Measurements from ENCODE around the gene ANGPTL3. TPM values are rescaled to one million over a fixed set of nuclear protein-coding genes. Genes with fewer than 3 reads are reported as not detected.
"Not testable (repeated sequence)": the region's sequence is repeated elsewhere in the genome, so short reads cannot be mapped to it uniquely, and the experiment has no call there.

Gene ANGPTL3
- not detected for total RNA-seq

- no peaks in the 10 kb centered on the region for H3K4me1 ChIP-seq
- no peaks in the 10 kb centered on the region for H3K9me3 ChIP-seq
- no peak within 1 kb of the TSS for H3K27ac ChIP-seq
- H3K27me3 ChIP-seq, result no peaks in the 10 kb centered on the region
- no peak within 1 kb of the TSS for H3K4me3 ChIP-seq
- DNase-seq (ENCODE audit: low spot score), result no peak
- no peak for TF ChIP-seq CTCF (IDR thresholded peaks at IDR 0.05)
- H3K36me3 ChIP-seq, result no peaks in the 10 kb centered on the region
These were observed at the start of gene ANGPTL3 for GRCh38 chr1:62597281-62597680. Gene ANGPTL3 (plus strand): TSS chr1:62597520. CDS start chr1:62597567, 47 bp downstream.

- TF ChIP-seq CTCF (IDR thresholded peaks at IDR 0.05), result no peak
- H3K36me3 ChIP-seq, result no peaks in the 10 kb centered on the region
- H3K9me3 ChIP-seq, result no peaks in the 10 kb centered on the region
- no peaks in the 10 kb centered on the region for H3K4me1 ChIP-seq
- no peaks in the 10 kb centered on the region for H3K27me3 ChIP-seq
- H3K27ac ChIP-seq, result no peak overlapping the region
- no peak for DNase-seq (ENCODE audit: low spot score)
- H3K4me3 ChIP-seq, result no peak overlapping the region
These were observed 36.0 kb upstream of the ANGPTL3 start for GRCh38 chr1:62561306-62561705.

GRCh38 chr1:62567182-62567581 lies 30.1 kb upstream of the ANGPTL3 start:
- not testable (repeated sequence) for H3K27ac ChIP-seq; H3K4me3 ChIP-seq; H3K4me1 ChIP-seq; H3K36me3 ChIP-seq; H3K9me3 ChIP-seq; DNase-seq (ENCODE audit: low spot score); H3K27me3 ChIP-seq

GRCh38 chr1:62567926-62568325 lies 29.4 kb upstream of the ANGPTL3 start:
- not testable (repeated sequence) for H3K27ac ChIP-seq; DNase-seq (ENCODE audit: low spot score); H3K36me3 ChIP-seq; H3K4me1 ChIP-seq; H3K27me3 ChIP-seq; H3K4me3 ChIP-seq
- peaks cover 0 to 14% of the 10 kb centered on the region in 2 donors for H3K9me3 ChIP-seq

GRCh38 chr1:62571517-62571916 lies 25.8 kb upstream of the ANGPTL3 start:
- H3K36me3 ChIP-seq, result peaks cover 14% of the 10 kb centered on the region
- not testable (repeated sequence) for DNase-seq (ENCODE audit: low spot score); H3K4me3 ChIP-seq; H3K4me1 ChIP-seq; H3K27ac ChIP-seq; H3K27me3 ChIP-seq
- H3K9me3 ChIP-seq, result peaks cover 0 to 15% of the 10 kb centered on the region in 2 donors

GRCh38 chr1:62572476-62572875 lies 24.8 kb upstream of the ANGPTL3 start:
- no peak for DNase-seq (ENCODE audit: low spot score)
- TF ChIP-seq CTCF (IDR thresholded peaks at IDR 0.05), result no peak
- no peaks in the 10 kb centered on the region for H3K27me3 ChIP-seq
- H3K36me3 ChIP-seq, result peaks cover 14% of the 10 kb centered on the region
- H3K4me1 ChIP-seq, result no peaks in the 10 kb centered on the region
- no peak overlapping the region for H3K27ac ChIP-seq
- no peak overlapping the region for H3K4me3 ChIP-seq
- H3K9me3 ChIP-seq, result peaks cover 0 to 11% of the 10 kb centered on the region in 2 donors

- peaks cover 14% of the 10 kb centered on the region for H3K36me3 ChIP-seq
- DNase-seq (ENCODE audit: low spot score), result no peak
- no peak for TF ChIP-seq CTCF (IDR thresholded peaks at IDR 0.05)
These were observed 23.6 kb upstream of the ANGPTL3 start for GRCh38 chr1:62573675-62574074.

More at GRCh38 chr1:62573675-62574074, 23.6 kb upstream of the ANGPTL3 start:
- peaks cover 0 to 8% of the 10 kb centered on the region in 2 donors for H3K9me3 ChIP-seq
- no peak overlapping the region for H3K27ac ChIP-seq
- H3K4me1 ChIP-seq, result no peaks in the 10 kb centered on the region
- no peaks in the 10 kb centered on the region for H3K27me3 ChIP-seq
- H3K4me3 ChIP-seq, result no peak overlapping the region
